Measurements from ENCODE around the gene CADPS2.

GRCh38 chr7:122677149-122677548 is 209.1 kb downstream of the CADPS2 start:
- TF ChIP-seq CTCF (IDR thresholded peaks at IDR 0.05) (no peak), POLR2A (IDR thresholded peaks at IDR 0.05) (no peak), POLR2AphosphoS5 (IDR thresholded peaks at IDR 0.05) (no peak)
